Measurements from ENCODE around the gene HIPK2.

- TF ChIP-seq, protein P1, sequence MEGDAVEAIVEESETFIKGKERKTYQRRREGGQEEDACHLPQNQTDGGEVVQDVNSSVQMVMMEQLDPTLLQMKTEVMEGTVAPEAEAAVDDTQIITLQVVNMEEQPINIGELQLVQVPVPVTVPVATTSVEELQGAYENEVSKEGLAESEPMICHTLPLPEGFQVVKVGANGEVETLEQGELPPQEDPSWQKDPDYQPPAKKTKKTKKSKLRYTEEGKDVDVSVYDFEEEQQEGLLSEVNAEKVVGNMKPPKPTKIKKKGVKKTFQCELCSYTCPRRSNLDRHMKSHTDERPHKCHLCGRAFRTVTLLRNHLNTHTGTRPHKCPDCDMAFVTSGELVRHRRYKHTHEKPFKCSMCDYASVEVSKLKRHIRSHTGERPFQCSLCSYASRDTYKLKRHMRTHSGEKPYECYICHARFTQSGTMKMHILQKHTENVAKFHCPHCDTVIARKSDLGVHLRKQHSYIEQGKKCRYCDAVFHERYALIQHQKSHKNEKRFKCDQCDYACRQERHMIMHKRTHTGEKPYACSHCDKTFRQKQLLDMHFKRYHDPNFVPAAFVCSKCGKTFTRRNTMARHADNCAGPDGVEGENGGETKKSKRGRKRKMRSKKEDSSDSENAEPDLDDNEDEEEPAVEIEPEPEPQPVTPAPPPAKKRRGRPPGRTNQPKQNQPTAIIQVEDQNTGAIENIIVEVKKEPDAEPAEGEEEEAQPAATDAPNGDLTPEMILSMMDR (IDR thresholded peaks at IDR 0.05), result no peak
- TF ChIP-seq POLR2A (IDR thresholded peaks at IDR 0.05), result no peak
These were observed 32.8 kb downstream of the HIPK2 start for GRCh38 chr7:139744768-139745677.

Data from body of pancreas (tissue), 4 donors.